ENCODE measurements around the gene CDC37. TPM values are rescaled to one million over a fixed set of nuclear protein-coding genes. Genes with fewer than 3 reads are reported as not detected.

CDC37 gene
- total RNA-seq, 1 donor from 2014 or later, result 112 TPM

DNA sequence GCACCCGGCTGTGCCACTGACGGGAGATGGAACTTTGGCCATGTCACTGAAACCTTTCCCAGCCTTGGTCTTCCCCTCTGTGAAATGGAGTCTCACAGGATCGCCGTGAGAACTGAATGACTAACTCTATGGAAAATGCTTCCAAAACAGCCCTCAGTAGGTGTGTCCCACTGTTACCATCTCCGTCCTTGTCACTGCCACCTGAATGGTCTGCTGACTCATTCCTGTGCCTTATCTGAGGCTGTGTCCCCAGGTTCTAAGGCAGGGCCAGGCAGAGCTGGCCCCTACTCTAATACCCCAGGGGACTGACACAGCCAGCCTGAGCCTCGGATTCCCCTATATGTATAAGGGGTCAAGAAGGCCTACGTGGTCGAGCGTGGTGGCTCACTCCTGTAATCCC, 4.5 kb downstream of the CDC37 start:
- Histone ChIP-seq H3K4me3 (no peak overlapping the region), H3K4me1 (peaks cover 38% of the 10 kb centered on the region), H3K27me3 (no peaks in the 10 kb centered on the region), H3K27ac (no peak overlapping the region), H3K36me3 (peaks cover 0 to 18% of the 10 kb centered on the region in 2 donors), H3K9me3 (no peaks in the 10 kb centered on the region)
- intact Hi-C loops (cut with DNase I), result no loop called here
- TF ChIP-seq POLR2A (IDR thresholded peaks at IDR 0.05), result no peak
- TF ChIP-seq, protein P1, sequence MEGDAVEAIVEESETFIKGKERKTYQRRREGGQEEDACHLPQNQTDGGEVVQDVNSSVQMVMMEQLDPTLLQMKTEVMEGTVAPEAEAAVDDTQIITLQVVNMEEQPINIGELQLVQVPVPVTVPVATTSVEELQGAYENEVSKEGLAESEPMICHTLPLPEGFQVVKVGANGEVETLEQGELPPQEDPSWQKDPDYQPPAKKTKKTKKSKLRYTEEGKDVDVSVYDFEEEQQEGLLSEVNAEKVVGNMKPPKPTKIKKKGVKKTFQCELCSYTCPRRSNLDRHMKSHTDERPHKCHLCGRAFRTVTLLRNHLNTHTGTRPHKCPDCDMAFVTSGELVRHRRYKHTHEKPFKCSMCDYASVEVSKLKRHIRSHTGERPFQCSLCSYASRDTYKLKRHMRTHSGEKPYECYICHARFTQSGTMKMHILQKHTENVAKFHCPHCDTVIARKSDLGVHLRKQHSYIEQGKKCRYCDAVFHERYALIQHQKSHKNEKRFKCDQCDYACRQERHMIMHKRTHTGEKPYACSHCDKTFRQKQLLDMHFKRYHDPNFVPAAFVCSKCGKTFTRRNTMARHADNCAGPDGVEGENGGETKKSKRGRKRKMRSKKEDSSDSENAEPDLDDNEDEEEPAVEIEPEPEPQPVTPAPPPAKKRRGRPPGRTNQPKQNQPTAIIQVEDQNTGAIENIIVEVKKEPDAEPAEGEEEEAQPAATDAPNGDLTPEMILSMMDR (IDR thresholded peaks at IDR 0.05), result no peak
- TF ChIP-seq POLR2AphosphoS5 (IDR thresholded peaks at IDR 0.05; ENCODE audit: insufficient read depth in 1 of 2, low read depth in 1 of 2), result no peak
- DNase-seq (ENCODE audit: extremely low spot score in 2 of 2), result no peak

DNA sequence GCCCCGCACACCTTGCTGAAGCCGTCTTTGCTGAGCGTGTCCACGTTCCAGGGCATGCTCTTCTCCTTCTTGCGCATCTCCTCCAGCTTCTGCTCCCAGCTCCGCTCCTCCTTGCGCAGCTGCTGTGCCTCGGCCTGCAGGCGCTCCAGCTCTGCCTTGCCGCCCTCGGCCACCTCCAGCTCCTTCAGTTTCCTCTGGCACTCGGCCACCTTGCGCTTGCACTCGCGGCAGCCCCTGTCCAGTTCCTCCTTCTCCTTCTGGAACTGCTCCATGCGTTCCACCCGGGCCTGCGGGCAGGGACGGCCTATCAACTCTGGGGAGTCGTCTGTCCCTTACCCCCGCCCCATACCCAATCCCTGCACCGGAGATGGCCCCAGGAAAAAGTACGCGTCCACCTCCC, 7.4 kb downstream of the CDC37 start:
- Histone ChIP-seq H3K27ac (no peak overlapping the region), H3K9me3 (no peaks in the 10 kb centered on the region), H3K36me3 (peaks cover 0 to 43% of the 10 kb centered on the region in 2 donors), H3K27me3 (no peaks in the 10 kb centered on the region), H3K4me1 (peaks cover 16% of the 10 kb centered on the region), H3K4me3 (no peak overlapping the region)
- no peak for DNase-seq (ENCODE audit: extremely low spot score in 2 of 2)
- no peak for TF ChIP-seq POLR2A (IDR thresholded peaks at IDR 0.05)
- TF ChIP-seq, protein P1 (IDR thresholded peaks at IDR 0.05), result no peak
- no peak for TF ChIP-seq POLR2AphosphoS5 (IDR thresholded peaks at IDR 0.05; ENCODE audit: insufficient read depth in 1 of 2, low read depth in 1 of 2)
- intact Hi-C loops (cut with DNase I), result no loop called here

DNA sequence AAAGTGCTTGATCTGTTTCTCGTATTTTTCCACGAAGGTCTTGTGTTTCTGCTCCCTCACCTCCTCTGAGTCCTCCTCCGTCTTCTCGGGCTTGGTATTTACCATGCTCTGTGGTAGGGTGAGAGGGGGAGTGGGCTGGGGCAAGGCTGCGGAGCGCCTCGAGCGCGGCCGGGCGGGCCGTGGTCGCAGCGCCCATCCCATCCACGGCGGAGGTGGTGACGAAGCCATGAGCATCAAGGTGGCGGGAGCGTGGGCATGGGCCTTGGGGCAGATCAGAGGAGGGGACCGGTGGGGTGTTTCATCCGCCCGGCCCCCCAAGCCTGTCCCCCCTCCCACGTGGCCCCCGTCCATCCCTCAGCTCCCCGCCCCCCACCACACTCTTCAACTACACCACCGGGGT, 7.9 kb downstream of the CDC37 start:
- H3K4me1 ChIP-seq, result peaks cover 11% of the 10 kb centered on the region
- peaks cover 0 to 45% of the 10 kb centered on the region in 2 donors for H3K36me3 ChIP-seq
- no peaks in the 10 kb centered on the region for H3K9me3 ChIP-seq
- H3K4me3 ChIP-seq, result no peak overlapping the region
- intact Hi-C loops (cut with DNase I), result no loop called here
- TF ChIP-seq, protein P1 (IDR thresholded peaks at IDR 0.05), result no peak
- TF ChIP-seq POLR2AphosphoS5 (IDR thresholded peaks at IDR 0.05; ENCODE audit: insufficient read depth in 1 of 2, low read depth in 1 of 2) (no peak), POLR2A (IDR thresholded peaks at IDR 0.05) (no peak)
- H3K27ac ChIP-seq, result no peak overlapping the region
- no peak for DNase-seq (ENCODE audit: extremely low spot score in 2 of 2)
- H3K27me3 ChIP-seq, result no peaks in the 10 kb centered on the region

DNA sequence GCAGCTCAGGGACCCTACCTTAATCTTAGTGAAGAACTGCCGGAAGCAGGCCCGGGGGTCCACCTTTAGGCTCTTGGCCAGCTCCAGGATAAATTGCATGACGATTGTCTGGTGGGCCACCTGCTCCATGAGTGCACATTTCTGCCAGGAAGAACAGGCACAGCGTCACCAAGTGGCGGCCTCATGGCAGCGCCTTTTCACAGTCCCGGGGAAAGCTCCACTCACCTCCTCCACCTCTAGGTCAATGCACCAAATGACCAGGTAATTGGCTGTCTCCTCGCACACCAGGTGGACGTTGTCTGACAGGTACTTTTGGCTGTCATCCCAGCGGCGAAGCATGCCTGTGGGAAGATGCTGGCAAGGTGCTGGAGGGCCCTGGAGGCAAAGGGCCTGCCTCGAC, 8.3 kb downstream of the CDC37 start:
- TF ChIP-seq POLR2A (IDR thresholded peaks at IDR 0.05) (no peak), POLR2AphosphoS5 (IDR thresholded peaks at IDR 0.05; ENCODE audit: insufficient read depth in 1 of 2, low read depth in 1 of 2) (no peak)
- TF ChIP-seq, protein P1 (IDR thresholded peaks at IDR 0.05), result no peak
- Histone ChIP-seq H3K27ac (no peak overlapping the region), H3K4me1 (peaks cover 7% of the 10 kb centered on the region), H3K9me3 (no peaks in the 10 kb centered on the region), H3K27me3 (no peaks in the 10 kb centered on the region), H3K4me3 (no peak overlapping the region), H3K36me3 (peaks cover 0 to 45% of the 10 kb centered on the region in 2 donors)
- DNase-seq (ENCODE audit: extremely low spot score in 2 of 2), result no peak
- intact Hi-C loops (cut with DNase I), result no loop called here

DNA sequence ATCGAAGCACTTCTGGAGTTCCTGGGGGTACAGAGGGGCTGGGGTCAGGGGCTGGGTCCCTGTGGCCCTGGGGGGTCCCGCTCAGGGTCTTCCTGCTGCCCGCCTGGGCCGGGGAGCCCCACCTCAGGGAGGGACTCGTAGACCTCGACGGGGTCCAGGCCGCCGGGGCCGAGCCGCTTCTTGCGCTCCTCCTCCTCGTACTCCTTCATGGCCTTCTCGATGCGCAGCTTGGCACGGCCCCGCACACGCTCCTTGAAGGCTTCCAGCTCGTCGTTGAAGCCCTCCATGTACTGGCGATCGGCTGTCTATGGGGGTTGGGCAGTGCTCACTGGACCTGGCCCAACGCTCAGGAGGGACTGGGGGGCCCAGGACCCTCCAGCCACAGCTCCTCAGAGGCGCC, 10.2 kb downstream of the CDC37 start:
- H3K4me1 ChIP-seq, result no peaks in the 10 kb centered on the region
- H3K36me3 ChIP-seq, result peaks cover 0 to 45% of the 10 kb centered on the region in 2 donors
- intact Hi-C loops (cut with DNase I), result no loop called here
- H3K27ac ChIP-seq, result no peak overlapping the region
- no peaks in the 10 kb centered on the region for H3K27me3 ChIP-seq
- no peak overlapping the region for H3K4me3 ChIP-seq
- DNase-seq (ENCODE audit: extremely low spot score in 2 of 2), result no peak
- TF ChIP-seq POLR2AphosphoS5 (IDR thresholded peaks at IDR 0.05; ENCODE audit: insufficient read depth in 1 of 2, low read depth in 1 of 2) (no peak), POLR2A (IDR thresholded peaks at IDR 0.05) (no peak)
- TF ChIP-seq, protein P1 (IDR thresholded peaks at IDR 0.05), result no peak
- no peaks in the 10 kb centered on the region for H3K9me3 ChIP-seq
